HCT116 (cell line): Measurements from ENCODE around the gene FLNA. TPM values are rescaled to one million over a fixed set of nuclear protein-coding genes. Genes with fewer than 3 reads are reported as not detected.

Source experiments
- ATAC-seq: fragments of 200-7000 bp; cut with Tn5 transposase; 2 replicates; pipeline ENCODE4 v1.9.1; 2020; ENCODE audit warnings: mild to moderate bottlenecking, moderate library complexity
- BruUV-seq: library from RNA; stranded (reverse); fragments of 400-500 nt; replicated peaks from 2 replicates; lab custom pipeline; 2021; lab: Mats Ljungman, UMichigan
- CTCF ChIA-PET: fragments of 300-600 bp; sonication (Branson Sonifier 250); formaldehyde crosslinking; loops from one replicate; lab custom pipeline; 2021; ENCODE audit warnings: antibody characterized with exemption; lab: Charles Lee
- POLR2A ChIA-PET: fragments of 300-600, 350-600 bp; sonication (Branson Sonifier 250); formaldehyde crosslinking; loops from one replicate; lab custom pipeline; 2021; ENCODE audit warnings: antibody characterized with exemption; lab: Charles Lee
- RAD21 ChIA-PET, 2 experiments: fragments of 300-600 bp; sonication (Branson Sonifier 250); formaldehyde crosslinking; loops; one replicate each; lab custom pipeline; 2023; ENCODE audit warnings: low total read pairs in 2 of 2; ENCODE audit not compliant: uncharacterized antibody in 2 of 2, unreplicated experiment in 2 of 2, low non-redundant PET in 1 of 2; lab: Charles Lee
- DNase-seq: peaks from one replicate; pipeline ENCODE4 v3.0.0-alpha.2; 2010; ENCODE audit warnings: low read depth, low spot score
- H2AFZ ChIP-seq: fragments of 200-600 bp; shearing (Covaris generic), sonication (generic); 2 replicates; pipeline ENCODE4 v1.6.1; 2017; ENCODE audit warnings: low read depth, mixed run types, mixed read lengths, antibody characterized with exemption, low read length; ENCODE audit not compliant: poor library complexity, severe bottlenecking
- H3K27ac ChIP-seq: 2 replicates; pipeline ENCODE4 v1.5.1; 2012; ENCODE audit warnings: low read depth, low read length
- H3K27me3 ChIP-seq: fragments of 200-600 bp; sonication (generic); 2 replicates; pipeline ENCODE4 v1.6.1; 2016; ENCODE audit warnings: mixed run types, low read length, mixed read lengths; ENCODE audit not compliant: insufficient read depth
- H3K36me3 ChIP-seq, 2 experiments: fragments of 200-500 bp in 1 of 2; fragments of 200-600 bp in 1 of 2; sonication (Bioruptor generic) in 1 of 2; sonication (generic) in 1 of 2; 2 replicates each; pipeline versions ENCODE4 v1.5.1 to v1.6.1; 2014 to 2016; ENCODE audit warnings: low read length in 2 of 2, inconsistent platforms in 1 of 2, mixed read lengths in 1 of 2, mixed run types in 1 of 2; ENCODE audit not compliant: insufficient read depth in 2 of 2, control insufficient read depth in 1 of 2
- H3K4me1 ChIP-seq, 2 experiments: fragments of 200-600 bp in 1 of 2; sonication (generic) in 1 of 2; 2 replicates each; pipeline versions ENCODE4 v1.5.1 to v1.6.1; 2012 to 2017; ENCODE audit warnings: low read length in 2 of 2, inconsistent platforms in 1 of 2, mild to moderate bottlenecking in 1 of 2, mixed read lengths in 1 of 2, mixed run types in 1 of 2, moderate library complexity in 1 of 2; ENCODE audit not compliant: insufficient read depth in 2 of 2, control insufficient read depth in 1 of 2
- H3K4me2 ChIP-seq: fragments of 200-600 bp; sonication (generic); 2 replicates; pipeline ENCODE4 v1.6.1; 2017; ENCODE audit warnings: mixed run types, low read length, mixed read lengths
- H3K4me3 ChIP-seq, 2 experiments: fragments of 200-600 bp in 1 of 2; sonication (generic) in 1 of 2; replicated peaks in 1 of 2; 2 replicates each; pipeline ENCODE4 v1.5.1; 2011 to 2016; ENCODE audit warnings: low read length in 2 of 2, control low read depth in 1 of 2, low read depth in 1 of 2, mild to moderate bottlenecking in 1 of 2, mixed read lengths in 1 of 2, mixed run types in 1 of 2
- H3K79me2 ChIP-seq: fragments of 200-600 bp; sonication (generic); 2 replicates; pipeline ENCODE4 v1.6.1; 2017; ENCODE audit warnings: mild to moderate bottlenecking, mixed run types, low read length, moderate library complexity, mixed read lengths; ENCODE audit not compliant: insufficient read depth
- H3K9ac ChIP-seq: fragments of 200-600 bp; sonication (generic); 2 replicates; pipeline ENCODE4 v1.6.1; 2016; ENCODE audit warnings: low read length, mixed read lengths
- H3K9me2 ChIP-seq: fragments of 200-600 bp; sonication (generic), shearing (Covaris generic); 2 replicates; pipeline ENCODE4 v1.6.1; 2017; ENCODE audit warnings: mixed run types, mild to moderate bottlenecking, moderate library complexity; ENCODE audit not compliant: insufficient read depth
- H3K9me3 ChIP-seq, 2 experiments: fragments of 200-500 bp in 1 of 2; fragments of 200-600 bp in 1 of 2; sonication (Bioruptor generic) in 1 of 2; sonication (generic) in 1 of 2; 2 replicates each; pipeline ENCODE4 v1.6.1; 2014 to 2017; ENCODE audit warnings: low read length in 2 of 2, mixed read lengths in 2 of 2, inconsistent platforms in 1 of 2, low read depth in 1 of 2, mild to moderate bottlenecking in 1 of 2, mixed run types in 1 of 2, moderate library complexity in 1 of 2; ENCODE audit not compliant: control insufficient read depth in 1 of 2, insufficient read depth in 1 of 2
- H4K20me1 ChIP-seq: fragments of 200-600 bp; sonication (generic), shearing (Covaris generic); 2 replicates; pipeline ENCODE4 v1.6.1; 2017; ENCODE audit warnings: mixed run types, mild to moderate bottlenecking, moderate library complexity; ENCODE audit not compliant: insufficient read depth
- CBX3 ChIP-seq: IDR thresholded peaks from 2 replicates; pipeline ENCODE4 v1.6.1; 2012; ENCODE audit warnings: low read depth
- EZH2phosphoT487 ChIP-seq: fragments of 200-600 bp; IDR thresholded peaks from 2 replicates; pipeline ENCODE4 v1.6.1; 2018; ENCODE audit warnings: antibody characterized with exemption, borderline replicate concordance
- MAX ChIP-seq: IDR thresholded peaks from 2 replicates; pipeline ENCODE4 v1.6.1; 2012
- ZFX ChIP-seq: fragments of 450-650 bp; IDR thresholded peaks from 2 replicates; pipeline ENCODE4 v1.6.1; 2017
- intact Hi-C: fragments of 100-400 bp; cut with micrococcal nuclease; formaldehyde crosslinking; loops from 2 replicates; pipeline ENCODE4 v1.10.0; 2022
- total RNA-seq: library from RNA; stranded (reverse); gene quantifications from one replicate; pipeline ENCODE4 v1.2.1, GENCODE V29; 2021; ENCODE audit not compliant: unreplicated experiment
- TF ChIP-seq, protein P1 (sequence below), 3 experiments: fragments of 200-600 bp in 1 of 3; sonication (generic) in 1 of 3; IDR thresholded peaks in 2 of 3; conservative IDR thresholded peaks in 1 of 3; 2 replicates each; pipeline ENCODE4 v1.5.1; 2012 to 2017; ENCODE audit warnings: low read depth in 2 of 3, low read length in 2 of 3, antibody characterized with exemption in 1 of 3, borderline replicate concordance in 1 of 3, control low read depth in 1 of 3, mild to moderate bottlenecking in 1 of 3, mixed read lengths in 1 of 3, mixed run types in 1 of 3, moderate library complexity in 1 of 3; ENCODE audit not compliant: insufficient read depth in 1 of 3
- TF ChIP-seq, protein P2 (sequence below): IDR thresholded peaks from 2 replicates; pipeline ENCODE4 v1.6.1; 2011; ENCODE audit warnings: mild to moderate bottlenecking, low read length, moderate library complexity; ENCODE audit not compliant: insufficient replicate concordance; ENCODE audit errors: extremely low read depth

The FLNA gene
- total RNA-seq, 1 experiment from 2014 or later = 546 TPM

DNA sequence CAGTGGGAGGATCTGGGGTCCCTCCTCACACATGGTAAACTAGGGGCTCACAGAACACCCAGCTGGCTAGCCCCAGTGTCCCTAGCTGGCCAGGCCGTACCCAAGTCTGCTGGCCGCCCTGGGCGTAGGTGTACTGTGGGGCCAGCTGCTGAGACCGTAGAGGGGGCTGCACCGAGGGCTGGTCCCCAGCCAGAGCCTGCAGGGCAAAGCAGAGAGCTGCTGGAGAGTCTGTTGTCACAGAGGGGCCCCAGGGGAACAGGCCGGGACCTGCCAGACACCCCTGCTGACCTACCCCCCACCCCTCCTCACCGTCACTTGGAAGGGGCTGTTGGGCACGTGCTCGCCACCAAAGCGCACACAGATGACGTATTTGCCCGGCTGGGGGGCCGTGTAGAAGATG, 19.9 kb downstream of the FLNA start (continued):
- TF ChIP-seq, protein P1, sequence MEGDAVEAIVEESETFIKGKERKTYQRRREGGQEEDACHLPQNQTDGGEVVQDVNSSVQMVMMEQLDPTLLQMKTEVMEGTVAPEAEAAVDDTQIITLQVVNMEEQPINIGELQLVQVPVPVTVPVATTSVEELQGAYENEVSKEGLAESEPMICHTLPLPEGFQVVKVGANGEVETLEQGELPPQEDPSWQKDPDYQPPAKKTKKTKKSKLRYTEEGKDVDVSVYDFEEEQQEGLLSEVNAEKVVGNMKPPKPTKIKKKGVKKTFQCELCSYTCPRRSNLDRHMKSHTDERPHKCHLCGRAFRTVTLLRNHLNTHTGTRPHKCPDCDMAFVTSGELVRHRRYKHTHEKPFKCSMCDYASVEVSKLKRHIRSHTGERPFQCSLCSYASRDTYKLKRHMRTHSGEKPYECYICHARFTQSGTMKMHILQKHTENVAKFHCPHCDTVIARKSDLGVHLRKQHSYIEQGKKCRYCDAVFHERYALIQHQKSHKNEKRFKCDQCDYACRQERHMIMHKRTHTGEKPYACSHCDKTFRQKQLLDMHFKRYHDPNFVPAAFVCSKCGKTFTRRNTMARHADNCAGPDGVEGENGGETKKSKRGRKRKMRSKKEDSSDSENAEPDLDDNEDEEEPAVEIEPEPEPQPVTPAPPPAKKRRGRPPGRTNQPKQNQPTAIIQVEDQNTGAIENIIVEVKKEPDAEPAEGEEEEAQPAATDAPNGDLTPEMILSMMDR (IDR thresholded peaks at IDR 0.05 in 2 of 3, conservative IDR thresholded peaks at IDR 0.05 in 1 of 3; ENCODE audit: borderline replicate concordance in 1 of 3, insufficient read depth in 1 of 3, low read depth in 2 of 3, low read length in 2 of 3) = no peak
- TF ChIP-seq EZH2phosphoT487 = no peak

GRCh38 chrX:154354013-154354412, 20.4 kb downstream of the FLNA start:
- TF ChIP-seq, protein P2, sequence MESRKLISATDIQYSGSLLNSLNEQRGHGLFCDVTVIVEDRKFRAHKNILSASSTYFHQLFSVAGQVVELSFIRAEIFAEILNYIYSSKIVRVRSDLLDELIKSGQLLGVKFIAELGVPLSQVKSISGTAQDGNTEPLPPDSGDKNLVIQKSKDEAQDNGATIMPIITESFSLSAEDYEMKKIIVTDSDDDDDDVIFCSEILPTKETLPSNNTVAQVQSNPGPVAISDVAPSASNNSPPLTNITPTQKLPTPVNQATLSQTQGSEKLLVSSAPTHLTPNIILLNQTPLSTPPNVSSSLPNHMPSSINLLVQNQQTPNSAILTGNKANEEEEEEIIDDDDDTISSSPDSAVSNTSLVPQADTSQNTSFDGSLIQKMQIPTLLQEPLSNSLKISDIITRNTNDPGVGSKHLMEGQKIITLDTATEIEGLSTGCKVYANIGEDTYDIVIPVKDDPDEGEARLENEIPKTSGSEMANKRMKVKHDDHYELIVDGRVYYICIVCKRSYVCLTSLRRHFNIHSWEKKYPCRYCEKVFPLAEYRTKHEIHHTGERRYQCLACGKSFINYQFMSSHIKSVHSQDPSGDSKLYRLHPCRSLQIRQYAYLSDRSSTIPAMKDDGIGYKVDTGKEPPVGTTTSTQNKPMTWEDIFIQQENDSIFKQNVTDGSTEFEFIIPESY = no peak
- no peak for TF ChIP-seq ZFX
- no peak for TF ChIP-seq MAX
- no peak for TF ChIP-seq CBX3
- no peak for DNase-seq
- peaks cover 6 to 8% of the 10 kb centered on the region in 2 experiments; a peak in 2 of 4 replicates for H3K36me3 ChIP-seq

More at GRCh38 chrX:154354013-154354412, 20.4 kb downstream of the FLNA start:
- ChIA-PET RAD21 (no interaction called here), CTCF (no interaction called here), POLR2A (no interaction called here)
- ATAC-seq = no peak
- Histone ChIP-seq H3K27me3 (no peaks in the 10 kb centered on the region), H3K4me2 (no peak overlapping the region), H2AFZ (no peak overlapping the region), H3K9me2 (no peaks in the 10 kb centered on the region), H3K4me1 (no peaks in the 10 kb centered on the region), H3K9me3 (no peaks in the 10 kb centered on the region), H3K4me3 (no peak overlapping the region), H3K9ac (no peak overlapping the region), H3K27ac (no peak overlapping the region), H3K79me2 (no peaks in the 10 kb centered on the region; the same call in 1 of the 2 replicates), H4K20me1 (no peaks in the 10 kb centered on the region)
- intact Hi-C loops = no loop called here
- no TSS peak for BruUV-seq
